Motor neuron (in vitro differentiated cells): ENCODE results near the gene TIMM13. TPM values are rescaled to one million over a fixed set of nuclear protein-coding genes. Genes with fewer than 3 reads are reported as not detected.

ENCODE experiments used
- ATAC-seq, 8 experiments: fragments of 200-7000 bp; cut with Tn5 transposase; replicated peaks in 6 of 8; 2 replicates each; pipeline ENCODE4 v1.8.0; 2021; ENCODE audit warnings: mild to moderate bottlenecking in 8 of 8, moderate library complexity in 8 of 8
- H3K27ac ChIP-seq, 2 donors: fragments of 250-450 bp; sonication (Bioruptor Pico); 2 replicates each; pipeline ENCODE4 v1.9.0; 2021; ENCODE audit warnings: antibody characterized with exemption in 2 of 2, mild to moderate bottlenecking in 2 of 2, moderate library complexity in 1 of 2
- H3K4me1 ChIP-seq, 2 donors: fragments of 250-450 bp; sonication (Bioruptor Pico); replicated peaks in 1 of 2; 2 replicates each; pipeline ENCODE4 v1.6.1; 2021; ENCODE audit warnings: antibody characterized with exemption in 2 of 2, mild to moderate bottlenecking in 2 of 2, moderate library complexity in 1 of 2
- H3K4me3 ChIP-seq, 5 donors: fragments of 250-450 bp; sonication (Bioruptor Pico); 2 replicates each; pipeline ENCODE4 v1.9.0; 2021; ENCODE audit warnings: antibody characterized with exemption in 5 of 5, mild to moderate bottlenecking in 5 of 5, moderate library complexity in 4 of 5
- WGBS, 10 experiments: fragments of 450-650 bp; shearing (Covaris generic); methylation state at CpG; one replicate each; pipeline ENCODE4 v1.0.0; 2022; 5-methylcytosine and 5-hydroxymethylcytosine counted together
- in situ Hi-C, 9 experiments: fragments of 400-800 bp; cut with MboI; loops; one replicate each; pipeline ENCODE4 v1.15.0; 2021; ENCODE audit warnings: low sequenced_read_pairs in 9 of 9, low pct_unique_long_range_greater_than_20kb in 2 of 9; ENCODE audit not compliant: unreplicated experiment in 9 of 9
- total RNA-seq, 8 experiments: library from RNA; unstranded; fragments of 300-600 nt; gene quantifications; 2 replicates each; pipeline versions ENCODE4 v1.2.3 to v1.2.4, GENCODE V29; 2022

TIMM13 gene
- total RNA-seq, 8 experiments from 2014 or later = 51.8 to 145 (median 85.3) TPM

DNA sequence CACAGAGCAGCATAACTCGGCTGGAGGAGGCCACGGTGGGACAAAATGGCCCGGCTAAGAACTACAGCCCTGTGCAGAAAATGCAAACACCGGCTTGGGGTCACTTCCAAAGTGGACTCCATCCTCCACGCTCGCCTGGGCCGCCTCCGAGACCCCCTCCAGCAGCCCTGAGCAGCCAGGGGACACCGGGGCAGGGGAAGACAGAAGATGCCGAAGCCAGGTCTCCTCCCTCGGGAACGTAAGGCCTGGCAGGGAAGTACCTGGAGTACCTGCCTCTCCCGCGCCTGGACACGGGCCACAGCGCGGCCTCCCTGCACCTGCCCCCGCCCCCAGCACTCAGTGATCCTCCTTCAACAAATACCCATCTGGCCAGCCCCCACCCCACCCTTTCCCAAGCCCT is 24.4 kb upstream of the TIMM13 start:
- no peak for ATAC-seq
- Histone ChIP-seq H3K27ac (no peak overlapping the region), H3K4me1 (peaks cover 6 to 7% of the 10 kb centered on the region in 2 donors), H3K4me3 (no peak overlapping the region)
- 100% methylated on average over 2 to 5 of the region's 18 CpGs; no CpG with 5 or more reads in 8 of the 10 experiments for WGBS, 10 experiments
- in situ Hi-C loops = loop anchor here in 1 of 9 experiments (25.0 kb wide), 1 partner anchor 136 kb away; no protein-coding TSS in a partner anchor

DNA sequence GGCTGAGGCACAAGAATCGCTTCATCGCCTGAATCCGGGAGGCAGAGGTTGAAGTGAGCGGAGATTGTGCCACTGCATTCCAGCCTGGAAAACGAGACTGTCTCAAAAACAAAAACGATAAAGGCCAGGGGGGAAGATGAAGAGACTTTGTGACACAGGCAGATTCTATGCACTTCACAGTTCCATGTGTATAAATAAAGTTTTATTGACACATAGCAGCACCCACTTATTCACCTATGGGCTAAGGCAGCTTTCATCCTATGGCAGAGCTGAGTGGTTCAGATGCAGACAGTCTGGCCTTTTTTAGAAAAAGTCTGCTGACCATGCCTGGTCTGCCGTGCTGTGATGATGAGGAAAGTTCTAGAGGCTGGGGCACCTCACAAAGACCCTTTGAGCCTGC is 23.8 kb upstream of the TIMM13 start:
- ATAC-seq = no peak
- WGBS, 10 experiments = 40 to 100% (median 90%) methylated on average over 1 to 6 of the region's 7 CpGs; no CpG with 5 or more reads in 3 of the 10 experiments

DNA sequence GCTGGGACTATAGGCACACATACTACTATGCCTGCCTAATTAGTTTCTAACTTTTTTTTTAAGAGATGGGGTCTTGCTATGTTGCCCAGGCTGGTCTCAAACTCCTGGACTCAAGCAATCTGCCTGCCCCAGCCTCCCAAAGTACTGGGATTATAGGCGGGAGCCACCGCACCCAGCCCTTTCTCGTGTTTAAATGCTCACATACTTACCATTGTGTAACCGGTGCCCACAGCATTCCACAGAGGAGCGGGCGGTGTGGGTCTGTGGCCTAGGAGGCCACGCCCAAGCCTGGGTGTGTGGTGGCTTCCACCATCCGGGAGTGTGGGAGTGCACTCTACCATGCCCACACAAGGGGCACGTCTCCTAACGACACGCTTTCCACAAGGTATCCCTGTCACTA is 21.6 kb upstream of the TIMM13 start:
- Histone ChIP-seq H3K4me3 (no peak overlapping the region), H3K27ac (no peak overlapping the region), H3K4me1 (peaks cover 7 to 10% of the 10 kb centered on the region in 2 donors)
- peak in 1 of 8 experiments; percentile 43 for ATAC-seq
- in situ Hi-C loops = no loop called here
- 83 to 100% (median 98%) methylated on average over 1 to 6 of the region's 11 CpGs; no CpG with 5 or more reads in 6 of the 10 experiments for WGBS, 10 experiments

More for the DNA sequence above, 23.8 kb upstream of the TIMM13 start:
- in situ Hi-C loops = loop anchor here in 1 of 9 experiments (25.0 kb wide), 1 partner anchor 136 kb away; no protein-coding TSS in a partner anchor
- Histone ChIP-seq H3K27ac (no peak overlapping the region), H3K4me1 (peaks cover 10 to 11% of the 10 kb centered on the region in 2 donors), H3K4me3 (no peak overlapping the region)

DNA sequence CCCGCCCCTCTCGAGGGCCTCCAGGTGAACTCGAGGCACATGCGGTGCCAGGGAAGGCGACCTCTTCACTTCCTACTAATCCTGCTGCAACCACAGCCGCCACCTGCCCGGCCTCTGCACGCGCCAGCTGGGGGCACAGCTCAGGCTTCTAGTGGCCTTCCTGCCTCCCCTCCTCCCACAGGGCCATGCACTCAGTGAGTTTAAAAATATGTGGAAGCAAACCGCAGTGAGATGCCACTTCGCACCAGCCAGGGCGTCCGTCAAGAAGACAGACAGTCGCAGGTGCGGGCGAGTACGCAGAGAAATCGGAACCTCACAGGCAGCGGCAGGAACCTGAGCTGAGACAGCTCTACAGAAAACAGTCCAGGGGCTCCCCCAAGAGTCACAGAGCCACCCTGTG is 19.0 kb upstream of the TIMM13 start:
- peaks cover 7 to 10% of the 10 kb centered on the region in 2 donors for H3K4me1 ChIP-seq
- ATAC-seq = peak in 4 of 8 experiments; percentile 5 to 30 (median 20)
- peak overlapping the region; percentile 4 to 74 for H3K27ac ChIP-seq
- in situ Hi-C loops = no loop called here
- WGBS, 10 experiments = 83 to 90% (median 90%) methylated on average over 1 to 8 of the region's 19 CpGs; no CpG with 5 or more reads in 7 of the 10 experiments
- H3K4me3 ChIP-seq = no peak overlapping the region

GRCh38 chr19:2444251-2445002 is 17.0 kb upstream of the TIMM13 start:
- in situ Hi-C loops = no loop called here
- WGBS, 10 experiments = 60 to 100% (median 88%) methylated on average over 1 to 5 of the region's 34 CpGs; no CpG with 5 or more reads in 6 of the 10 experiments
- ATAC-seq = peak in 3 of 8 experiments; percentile 10 to 13 (median 11)

DNA sequence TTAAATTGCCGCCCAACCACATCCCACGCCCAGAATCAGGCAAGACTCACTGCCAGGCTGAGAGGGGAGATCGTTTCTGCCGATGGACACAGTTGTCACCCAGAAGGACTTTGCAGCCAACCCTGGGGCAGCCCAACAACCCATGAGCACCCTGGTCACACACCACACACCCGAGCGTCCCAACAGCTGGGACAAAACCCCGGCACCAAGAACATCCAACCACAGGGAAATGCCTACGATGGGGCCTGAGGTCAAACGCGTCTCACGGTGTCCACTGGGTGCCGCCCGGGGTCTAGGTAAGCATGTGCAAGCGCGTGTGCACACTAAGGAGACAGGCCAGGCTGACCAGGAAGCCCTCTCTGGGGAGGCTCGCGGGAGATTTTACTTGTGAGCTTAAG is 16.4 kb upstream of the TIMM13 start:
- in situ Hi-C loops = no loop called here
- Histone ChIP-seq H3K27ac (no peak overlapping the region), H3K4me3 (no peak overlapping the region), H3K4me1 (peaks cover 7 to 10% of the 10 kb centered on the region in 2 donors)
- 83 to 100% (median 90%) methylated on average over 2 to 10 of the region's 17 CpGs; no CpG with 5 or more reads in 5 of the 10 experiments for WGBS, 10 experiments
- ATAC-seq = no peak

More at GRCh38 chr19:2444251-2445002, 17.0 kb upstream of the TIMM13 start:
- Histone ChIP-seq H3K27ac (no peak overlapping the region), H3K4me1 (peaks cover 7 to 10% of the 10 kb centered on the region in 2 donors), H3K4me3 (no peak overlapping the region)

- H3K4me3 ChIP-seq = no peak overlapping the region
- no peak overlapping the region for H3K27ac ChIP-seq
- 72 to 100% (median 100%) methylated on average over 1 to 7 of the region's 22 CpGs; no CpG with 5 or more reads in 5 of the 10 experiments for WGBS, 10 experiments
- ATAC-seq = peak in 1 of 8 experiments; percentile 9
- H3K4me1 ChIP-seq = peaks cover 7 to 10% of the 10 kb centered on the region in 2 donors
- in situ Hi-C loops = no loop called here
Observed at GRCh38 chr19:2443116-2443784, 15.9 kb upstream of the TIMM13 start.

DNA sequence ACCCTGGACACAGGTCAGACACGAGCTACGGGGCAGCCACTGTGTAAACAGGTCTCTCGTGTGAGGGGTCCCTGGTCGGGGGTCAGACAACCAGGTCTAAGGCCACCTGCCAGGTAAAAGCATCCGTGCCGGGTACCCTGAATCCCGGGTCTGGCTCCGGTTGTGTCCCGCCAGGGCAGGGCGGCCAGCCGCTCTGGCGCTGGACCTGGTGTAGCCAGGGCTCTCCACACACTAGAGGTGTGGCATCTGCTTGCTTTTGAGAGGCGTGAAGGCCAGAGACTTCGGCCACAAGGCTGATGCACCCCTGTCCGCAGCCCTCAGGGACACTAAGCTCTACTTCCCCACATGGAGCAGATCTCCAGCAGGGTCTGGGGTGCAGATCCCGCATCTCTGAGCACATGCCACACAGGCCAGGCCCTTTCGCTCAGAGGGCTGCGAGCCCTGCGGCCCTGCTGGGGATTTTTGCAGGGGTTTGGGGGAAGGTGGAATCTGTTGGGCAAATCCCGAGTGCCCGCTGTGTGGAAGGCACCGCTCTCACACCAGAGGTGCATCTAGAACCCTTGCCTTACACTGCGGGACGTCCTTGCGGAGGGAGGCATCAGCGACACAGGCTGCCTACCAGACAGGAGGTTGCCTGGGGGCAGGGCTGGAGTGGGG is 13.8 kb upstream of the TIMM13 start:
- Histone ChIP-seq H3K4me1 (peaks cover 5 to 6% of the 10 kb centered on the region in 2 donors), H3K27ac (no peak overlapping the region), H3K4me3 (no peak overlapping the region)
- ATAC-seq = no peak
- in situ Hi-C loops = no loop called here
- WGBS, 10 experiments = 94 to 100% (median 100%) methylated on average over 2 to 5 of the region's 26 CpGs; no CpG with 5 or more reads in 7 of the 10 experiments

GRCh38 chr19:2440515-2440914 is 13.1 kb upstream of the TIMM13 start:
- Histone ChIP-seq H3K27ac (no peak overlapping the region), H3K4me1 (peaks cover 3 to 4% of the 10 kb centered on the region in 2 donors), H3K4me3 (no peak overlapping the region)
- ATAC-seq = no peak
- in situ Hi-C loops = no loop called here
- 88 to 100% (median 100%) methylated on average over 1 of the region's 1 CpG; no CpG with 5 or more reads in 1 of the 10 experiments for WGBS, 10 experiments

DNA sequence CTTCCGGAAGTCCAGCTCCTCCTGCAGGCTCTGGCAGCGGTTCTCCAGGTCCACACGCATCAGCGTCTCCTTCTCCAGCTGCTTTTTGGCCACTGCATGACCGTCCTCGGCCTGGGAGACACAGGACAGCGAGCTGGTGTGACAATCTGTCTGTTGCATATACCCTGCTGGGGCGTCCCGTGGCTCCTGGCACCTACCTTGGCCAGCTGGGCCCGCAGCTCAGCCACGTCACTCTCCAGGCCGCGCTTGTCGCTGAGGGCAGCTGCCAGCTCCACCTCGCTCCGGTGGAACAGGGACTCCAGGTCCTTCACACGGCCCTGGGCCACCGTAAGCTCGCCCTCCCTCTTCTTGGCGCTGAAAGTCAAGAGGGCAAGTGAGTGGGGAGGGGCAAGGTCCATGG is 10.8 kb upstream of the TIMM13 start:
- no peak for ATAC-seq
- H3K27ac ChIP-seq = no peak overlapping the region
- WGBS, 10 experiments = 100% methylated on average over 1 to 2 of the region's 20 CpGs; no CpG with 5 or more reads in 8 of the 10 experiments
- H3K4me3 ChIP-seq = no peak overlapping the region
- in situ Hi-C loops = no loop called here
- H3K4me1 ChIP-seq = no peaks in the 10 kb centered on the region

- WGBS, 10 experiments = 93 to 100% methylated on average over 2 to 6 of the region's 15 CpGs; no CpG with 5 or more reads in 8 of the 10 experiments
- Histone ChIP-seq H3K4me1 (no peaks in the 10 kb centered on the region), H3K27ac (no peak overlapping the region), H3K4me3 (no peak overlapping the region)
- in situ Hi-C loops = no loop called here
- ATAC-seq = peak in 2 of 8 experiments; percentile 18
Observed at GRCh38 chr19:2436926-2437325, 9.5 kb upstream of the TIMM13 start.

DNA sequence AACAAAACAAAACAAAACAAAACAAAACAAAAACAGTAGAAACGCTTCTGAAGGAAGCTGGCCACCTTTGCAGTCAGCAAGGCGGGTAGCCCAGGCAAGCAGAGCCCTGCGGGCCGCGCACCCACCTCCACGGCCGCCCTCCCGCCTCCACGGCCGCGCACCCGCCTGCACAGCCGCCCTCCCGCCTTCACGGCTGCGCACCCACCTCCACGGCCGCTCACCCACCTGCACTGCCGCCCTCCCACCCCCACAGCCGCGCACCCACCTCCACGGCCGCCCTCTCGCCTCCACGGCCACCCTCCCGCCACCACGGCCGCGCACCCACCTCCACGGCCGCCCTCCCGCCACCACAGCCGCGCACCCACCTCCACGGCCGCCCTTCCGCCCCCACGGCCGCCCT is 9.0 kb upstream of the TIMM13 start:
- Histone ChIP-seq H3K27ac (no peak overlapping the region), H3K4me3 (no peak overlapping the region), H3K4me1 (no peaks in the 10 kb centered on the region)
- in situ Hi-C loops = no loop called here
- WGBS, 10 experiments = 100% methylated on average over 1 of the region's 39 CpGs; no CpG with 5 or more reads in 9 of the 10 experiments
- peak in 1 of 8 experiments; percentile 6 for ATAC-seq
